Omental fat pad (tissue), 4 donors: ENCODE results near the gene SLC6A1. TPM values are rescaled to one million over a fixed set of nuclear protein-coding genes. Genes with fewer than 3 reads are reported as not detected.

Experiments used
- ATAC-seq: fragments of 150-250 bp; one replicate; pipeline ENCODE4 v1.9.1; 2016; ENCODE audit warnings: mild to moderate bottlenecking, moderate library complexity; ENCODE audit not compliant: low FRiP score
- DNase-seq: peaks from one replicate; pipeline ENCODE4 v3.0.0-alpha.2; 2019; ENCODE audit warnings: low spot score
- total RNA-seq, 4 donors: library from RNA; depleted of rRNA; stranded (reverse); fragments of >200 nt; gene quantifications; one replicate each; pipeline ENCODE4 v1.1.0, GENCODE V29; 2016
- TF ChIP-seq, protein P1 (sequence below), 3 donors: fragments of 450-650 bp; IDR thresholded peaks; one replicate each; pipeline ENCODE4 v1.5.1; 2016 to 2017; ENCODE audit warnings: antibody characterized with exemption in 3 of 3, mild to moderate bottlenecking in 3 of 3, moderate library complexity in 2 of 3

SLC6A1 gene
- total RNA-seq, 4 donors from 2014 or later, result 0.09 to 2.0 (median 0.49) TPM

DNA sequence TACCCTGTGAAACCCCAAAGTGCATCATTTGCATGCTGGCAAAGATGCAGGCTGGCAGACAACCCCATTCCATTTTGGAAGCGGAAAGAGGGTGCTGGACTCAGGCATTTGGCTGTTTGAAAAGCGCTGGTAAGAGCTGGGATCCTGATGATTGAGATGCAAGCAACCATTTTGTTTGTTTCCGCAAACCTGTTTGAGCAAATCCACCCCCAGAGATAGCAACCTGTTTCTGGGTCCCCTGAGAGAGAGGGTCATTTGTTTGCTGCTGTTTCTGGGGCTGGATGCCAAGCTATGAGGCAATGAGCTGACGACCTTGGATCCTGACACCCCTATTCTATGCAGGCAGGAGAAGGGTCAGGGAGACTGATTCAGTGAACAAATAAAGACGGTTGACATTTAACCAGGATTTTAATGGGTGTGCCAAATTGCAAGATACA lies 9.8 kb downstream of the SLC6A1 start:
- no peak for ATAC-seq

DNA sequence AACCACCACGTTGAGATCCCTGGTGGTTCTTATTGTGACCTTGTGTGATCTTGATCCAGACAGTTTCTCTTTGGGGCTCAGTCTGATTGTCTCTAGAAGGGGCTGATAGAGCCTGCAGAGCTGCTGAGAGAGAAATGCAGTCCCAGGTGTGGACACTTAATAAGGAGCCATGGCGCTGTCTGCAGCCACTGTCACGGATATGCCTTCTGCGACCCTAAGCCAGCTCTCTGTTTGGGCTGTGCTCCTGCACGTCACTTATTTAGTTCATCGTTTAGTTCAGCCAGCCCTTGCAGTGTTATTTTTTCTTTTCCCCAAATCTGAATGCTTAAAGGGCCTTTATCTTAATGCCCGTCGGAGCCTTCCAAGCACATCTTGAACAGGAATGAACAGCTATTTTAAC lies 12.0 kb downstream of the SLC6A1 start:
- DNase-seq (no peak), ATAC-seq (no peak)
- TF ChIP-seq, protein P1, sequence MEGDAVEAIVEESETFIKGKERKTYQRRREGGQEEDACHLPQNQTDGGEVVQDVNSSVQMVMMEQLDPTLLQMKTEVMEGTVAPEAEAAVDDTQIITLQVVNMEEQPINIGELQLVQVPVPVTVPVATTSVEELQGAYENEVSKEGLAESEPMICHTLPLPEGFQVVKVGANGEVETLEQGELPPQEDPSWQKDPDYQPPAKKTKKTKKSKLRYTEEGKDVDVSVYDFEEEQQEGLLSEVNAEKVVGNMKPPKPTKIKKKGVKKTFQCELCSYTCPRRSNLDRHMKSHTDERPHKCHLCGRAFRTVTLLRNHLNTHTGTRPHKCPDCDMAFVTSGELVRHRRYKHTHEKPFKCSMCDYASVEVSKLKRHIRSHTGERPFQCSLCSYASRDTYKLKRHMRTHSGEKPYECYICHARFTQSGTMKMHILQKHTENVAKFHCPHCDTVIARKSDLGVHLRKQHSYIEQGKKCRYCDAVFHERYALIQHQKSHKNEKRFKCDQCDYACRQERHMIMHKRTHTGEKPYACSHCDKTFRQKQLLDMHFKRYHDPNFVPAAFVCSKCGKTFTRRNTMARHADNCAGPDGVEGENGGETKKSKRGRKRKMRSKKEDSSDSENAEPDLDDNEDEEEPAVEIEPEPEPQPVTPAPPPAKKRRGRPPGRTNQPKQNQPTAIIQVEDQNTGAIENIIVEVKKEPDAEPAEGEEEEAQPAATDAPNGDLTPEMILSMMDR (IDR thresholded peaks at IDR 0.05), result no peak

More for the DNA sequence above, 9.8 kb downstream of the SLC6A1 start:
- TF ChIP-seq, protein P1 (IDR thresholded peaks at IDR 0.05), result no peak
- DNase-seq, result no peak

DNA sequence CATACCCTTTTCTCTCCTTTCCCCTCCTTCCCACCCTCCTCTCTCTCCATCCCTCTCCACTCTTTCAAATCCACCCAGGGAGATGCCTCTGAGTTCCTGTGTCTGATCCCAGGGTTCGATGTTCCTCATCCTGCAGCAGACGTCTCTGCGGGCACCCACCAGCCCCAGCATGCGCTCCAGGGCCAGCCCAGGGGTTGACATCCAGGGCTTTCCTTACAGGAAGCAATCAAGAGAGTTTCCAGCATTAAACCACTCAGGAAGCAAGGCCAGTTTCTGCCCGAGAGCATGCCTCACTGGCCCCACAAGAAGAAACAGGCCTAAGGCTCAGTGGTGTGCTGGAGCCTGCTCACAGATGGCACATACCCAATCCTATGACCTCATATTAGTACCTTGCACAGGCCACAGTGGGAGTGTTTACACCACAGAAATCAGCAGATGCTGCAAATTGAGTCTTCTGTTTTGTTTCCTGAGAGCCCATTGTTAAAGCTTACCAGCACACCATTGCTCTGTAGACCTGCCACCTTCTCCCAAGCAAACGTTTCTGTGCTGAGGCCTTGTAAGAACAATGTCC lies 13.2 kb downstream of the SLC6A1 start:
- DNase-seq (no peak), ATAC-seq (no peak)
- TF ChIP-seq, protein P1 (IDR thresholded peaks at IDR 0.05), result no peak

DNA sequence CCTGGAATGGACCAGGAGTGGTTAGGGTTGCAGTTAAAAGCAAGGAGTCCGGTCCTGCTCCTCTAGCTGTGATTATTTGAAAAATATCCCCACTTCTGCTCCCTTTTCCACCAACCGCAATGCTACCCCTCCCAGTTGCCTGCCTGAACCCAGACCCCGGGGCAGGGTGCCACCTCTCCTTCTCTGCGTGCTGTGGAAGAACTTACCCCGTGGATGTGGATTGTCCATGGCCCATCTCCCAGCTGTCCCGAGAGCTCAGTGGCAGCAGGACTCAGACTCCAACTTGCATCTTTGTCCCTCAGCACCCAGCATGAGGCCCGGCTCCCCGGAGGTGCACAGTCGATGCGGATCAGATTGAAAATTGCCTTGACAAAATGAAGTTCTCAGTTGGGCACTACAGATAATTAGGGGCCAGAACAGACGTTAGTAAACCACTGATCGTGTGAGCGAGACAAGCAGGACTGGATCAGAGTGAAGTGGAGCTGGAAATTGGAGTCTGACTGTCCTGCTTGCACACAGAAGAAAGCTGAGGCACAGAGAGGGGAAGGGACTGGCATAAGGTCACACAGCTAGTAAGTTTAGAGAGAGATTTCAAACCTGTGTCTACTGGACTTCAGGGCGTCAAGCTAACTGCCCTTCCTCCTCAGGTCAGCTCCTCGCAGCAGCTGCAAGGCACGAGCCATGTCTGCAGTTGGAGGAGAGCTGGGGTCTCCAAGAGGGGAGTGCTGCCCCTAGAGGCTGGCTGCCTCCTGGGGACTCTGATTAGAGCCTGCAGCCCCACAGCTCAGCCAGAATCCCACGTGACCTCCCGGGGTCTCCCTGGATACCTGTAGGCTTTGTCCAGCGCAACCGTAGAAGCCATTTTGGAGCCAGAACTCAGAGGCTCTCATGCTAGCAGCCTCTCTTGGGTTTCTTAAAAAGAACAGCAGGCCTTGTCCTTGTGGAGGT lies 14.7 kb downstream of the SLC6A1 start:
- no peak for ATAC-seq
- TF ChIP-seq, protein P1 (IDR thresholded peaks at IDR 0.05), result no peak
- no peak for DNase-seq

DNA sequence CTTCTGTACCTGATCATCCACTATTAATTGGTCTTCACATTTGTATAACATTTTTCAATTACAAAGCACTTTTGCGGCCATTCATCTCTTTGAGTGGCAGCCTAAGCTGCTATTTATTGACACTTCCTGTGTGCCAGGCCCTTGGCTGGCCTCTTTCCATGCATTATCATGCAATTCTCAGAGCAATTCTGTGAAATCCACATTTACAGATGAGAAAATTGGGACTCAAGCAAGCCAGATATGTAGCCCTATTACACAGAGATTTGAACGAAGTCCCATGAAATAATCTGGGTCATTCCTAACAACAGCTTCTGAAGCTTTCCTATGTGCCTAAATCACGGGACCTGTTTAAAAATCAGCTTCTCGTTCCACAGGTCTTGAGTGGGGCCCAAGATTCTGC lies 17.4 kb downstream of the SLC6A1 start:
- TF ChIP-seq, protein P1 (IDR thresholded peaks at IDR 0.05), result no peak
- no peak for DNase-seq
- ATAC-seq, result no peak

DNA sequence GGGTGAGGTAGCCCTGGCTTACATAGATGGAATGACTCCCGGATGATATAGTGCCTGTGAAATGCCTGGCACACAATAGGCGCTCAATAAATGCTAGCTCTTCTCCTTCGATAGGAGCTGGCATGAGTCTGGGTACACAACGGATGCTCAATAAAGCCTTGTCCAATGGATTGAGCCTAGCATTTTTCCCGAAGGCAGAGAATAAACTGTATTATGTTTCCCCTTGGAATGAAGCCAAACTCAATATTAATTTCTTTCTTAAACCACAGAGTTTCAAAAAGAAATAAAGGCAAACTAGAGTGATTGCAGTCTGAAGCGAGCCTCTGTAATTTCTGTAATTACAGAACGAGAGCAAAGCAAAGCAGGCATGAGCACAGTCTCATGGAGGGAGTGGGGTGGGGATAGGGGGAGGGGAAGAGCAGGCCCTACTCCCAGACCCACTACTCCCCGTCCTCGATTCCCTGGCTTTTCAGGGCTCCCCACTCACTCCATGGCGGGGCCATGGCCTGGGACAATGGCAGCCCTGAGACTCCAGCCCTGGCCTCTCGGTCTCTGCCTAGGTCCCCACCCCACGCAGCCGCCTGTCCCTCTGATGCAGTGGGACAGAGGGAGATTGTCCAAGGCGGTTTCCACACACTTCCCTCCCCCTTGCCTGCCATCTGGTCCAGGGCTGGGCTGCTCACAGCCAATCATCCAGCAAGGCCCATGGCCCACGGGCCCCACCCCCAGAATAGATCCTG lies 18.0 kb downstream of the SLC6A1 start:
- ATAC-seq (no peak), DNase-seq (no peak)
- TF ChIP-seq, protein P1 (IDR thresholded peaks at IDR 0.05), result no peak
